NCI-H526 treated with DMSO at 0.1 percent for 48 hours (cell line): Measurements from ENCODE around the gene MERTK.
"Not testable (repeated sequence)": the region's sequence is repeated elsewhere in the genome, so short reads cannot be mapped to it uniquely, and the experiment has no call there.

Source experiments
- DNase-seq: peaks from one replicate; lab custom pipeline; 2025; lab: John Stamatoyannopoulos, UW

Gene MERTK

DNA sequence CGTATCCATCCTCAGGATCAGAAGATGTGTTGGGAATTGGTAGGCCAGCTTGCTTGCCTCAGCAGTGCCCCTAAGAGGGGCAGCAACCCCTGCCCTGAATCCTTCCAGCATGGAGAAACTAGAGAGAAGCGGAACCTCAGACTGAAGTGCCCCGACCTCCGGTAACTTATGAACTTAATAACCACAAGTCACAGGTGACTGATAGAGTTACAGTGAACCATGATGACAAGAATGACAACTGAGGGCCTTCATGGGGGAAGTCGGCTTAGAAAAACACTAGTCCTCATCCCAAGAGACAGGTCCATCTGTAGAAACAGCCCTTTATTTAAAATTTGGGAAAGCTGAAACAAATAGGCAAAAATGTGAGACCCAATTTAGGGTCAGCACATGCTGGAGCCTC is 114.1 kb downstream of the MERTK start:
- no peak for DNase-seq

DNA sequence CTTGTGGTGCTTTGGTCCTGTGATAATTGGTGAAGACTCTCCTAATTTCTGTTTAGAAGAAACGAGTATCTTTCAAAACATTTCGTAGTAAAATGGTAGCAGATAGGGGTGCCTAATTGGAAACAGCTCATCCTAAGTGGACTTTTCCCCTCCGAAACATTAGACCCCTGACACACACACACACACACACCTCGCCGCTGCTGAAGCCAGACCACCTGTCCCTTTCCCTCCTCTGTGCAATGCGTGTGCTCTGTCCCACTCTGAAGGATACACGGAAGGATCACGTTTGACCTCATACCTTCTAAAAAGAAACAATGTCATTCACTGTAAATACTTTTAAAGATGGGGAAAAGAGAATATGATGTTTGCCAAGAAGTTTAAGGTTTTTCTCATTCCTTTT is 120.4 kb downstream of the MERTK start:
- no peak for DNase-seq

DNA sequence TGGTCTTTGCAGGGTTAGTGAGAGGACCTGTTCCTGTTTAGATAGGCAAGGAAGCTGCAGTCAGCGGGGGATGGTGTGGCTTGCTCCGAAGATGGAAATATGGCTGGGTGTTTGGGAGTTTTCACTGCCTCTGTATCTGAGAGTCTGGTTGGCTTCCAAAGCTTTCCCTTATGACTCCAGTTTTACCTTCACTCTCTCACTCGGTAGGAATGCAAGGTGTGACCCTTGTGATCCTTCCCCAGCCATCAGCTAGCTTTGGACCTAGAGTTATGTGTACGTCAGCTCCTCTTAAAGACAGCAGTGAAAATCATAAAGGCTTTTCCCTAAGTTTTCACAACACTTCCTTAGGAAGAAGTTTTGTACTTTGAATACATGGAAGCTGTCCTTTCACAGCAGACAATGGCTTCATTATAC is 121.2 kb downstream of the MERTK start:
- DNase-seq, result no peak

DNA sequence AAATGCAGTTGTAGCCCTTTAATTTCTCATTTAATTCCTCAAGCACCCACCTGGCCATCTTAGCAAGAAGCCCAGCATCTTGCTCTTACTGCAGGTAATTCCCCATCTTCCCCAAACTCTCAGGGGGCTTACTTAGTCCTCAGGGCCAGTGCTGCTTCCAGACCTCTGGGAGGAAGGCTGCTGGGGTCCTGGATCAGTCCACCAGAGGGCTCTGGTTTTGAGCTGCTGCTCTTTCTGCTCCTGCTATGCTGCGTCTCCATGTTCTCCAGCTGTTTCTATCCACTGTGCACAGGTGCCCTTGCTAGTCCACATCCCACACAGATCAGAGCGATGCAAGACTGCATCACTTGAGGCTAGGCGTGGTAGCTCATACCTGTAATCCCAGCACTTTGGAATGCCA is 122.2 kb downstream of the MERTK start:
- DNase-seq, result no peak

DNA sequence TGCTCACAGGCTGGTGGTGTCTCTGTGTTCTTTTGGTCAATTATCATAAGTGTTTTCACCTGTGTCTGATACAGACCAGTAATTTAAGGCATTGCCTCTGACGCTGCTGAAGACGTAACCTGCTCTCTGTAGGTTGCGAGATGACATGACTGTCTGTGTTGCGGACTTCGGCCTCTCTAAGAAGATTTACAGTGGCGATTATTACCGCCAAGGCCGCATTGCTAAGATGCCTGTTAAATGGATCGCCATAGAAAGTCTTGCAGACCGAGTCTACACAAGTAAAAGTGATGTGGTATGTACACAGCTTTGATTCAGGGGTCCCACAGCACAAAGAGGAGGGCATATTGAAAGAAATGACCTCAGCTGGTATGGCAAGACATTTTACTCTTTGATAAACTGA is 122.9 kb downstream of the MERTK start:
- DNase-seq, result no peak

DNA sequence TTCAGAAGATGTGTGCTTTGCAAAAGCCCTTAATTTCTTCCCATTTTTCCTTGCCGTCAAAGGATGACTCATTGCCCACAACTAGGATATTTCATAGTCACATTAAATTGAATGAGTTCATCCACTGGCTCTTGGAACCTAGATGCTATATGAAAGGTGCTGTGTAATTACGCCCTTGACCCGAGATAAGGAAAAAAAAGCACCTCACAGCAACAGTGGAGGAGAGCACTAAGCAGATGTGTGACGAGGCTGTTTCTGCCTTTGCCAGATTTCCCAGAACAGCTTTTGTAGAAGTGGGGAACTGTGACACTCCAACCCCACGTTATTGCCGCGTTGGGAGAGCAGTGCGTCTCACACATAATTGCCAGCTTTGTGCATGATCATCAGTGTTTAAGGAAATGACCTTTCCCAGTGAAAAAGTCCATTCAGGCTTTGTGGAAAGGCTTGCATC is 123.4 kb downstream of the MERTK start:
- DNase-seq, result no peak

DNA sequence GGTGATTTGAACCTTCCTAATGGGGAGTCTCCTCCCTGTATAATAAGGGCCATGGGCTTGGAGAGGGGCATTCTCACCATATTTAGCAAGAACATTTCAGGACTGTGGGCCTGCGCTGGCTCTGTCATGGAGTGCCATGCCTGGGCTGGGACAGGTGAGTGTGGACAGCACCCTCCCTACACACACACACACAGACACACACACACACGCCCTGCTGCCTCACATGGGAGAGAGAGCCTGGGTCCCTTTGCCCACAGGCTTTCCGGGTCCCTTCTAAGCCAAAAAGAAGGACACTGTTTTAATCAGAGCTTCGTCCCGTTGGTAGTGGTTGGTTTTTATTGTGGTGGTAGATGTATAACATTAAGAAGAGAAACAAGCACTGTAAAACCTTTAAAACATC is 125.3 kb downstream of the MERTK start:
- no peak for DNase-seq

DNA sequence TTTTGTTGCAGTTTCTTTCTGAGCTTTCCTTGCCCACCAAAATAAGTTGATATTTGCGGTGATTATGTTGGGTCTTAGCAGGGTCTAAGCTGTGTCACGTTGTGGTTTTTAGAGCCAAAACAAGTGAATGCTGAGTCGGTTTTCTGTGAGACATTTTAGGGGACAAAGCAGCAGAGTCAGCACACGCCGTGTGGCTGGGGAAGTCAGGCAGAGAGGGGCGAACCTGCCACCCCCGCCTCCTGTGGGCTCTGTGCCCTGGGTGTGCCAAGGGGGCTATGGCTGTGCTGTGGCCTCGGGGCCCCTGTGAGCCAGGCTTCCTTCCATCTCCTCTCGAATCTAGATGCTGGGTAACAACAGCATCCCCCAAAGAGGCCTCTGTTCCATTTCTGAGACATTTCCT is 125.8 kb downstream of the MERTK start:
- no peak for DNase-seq

DNA sequence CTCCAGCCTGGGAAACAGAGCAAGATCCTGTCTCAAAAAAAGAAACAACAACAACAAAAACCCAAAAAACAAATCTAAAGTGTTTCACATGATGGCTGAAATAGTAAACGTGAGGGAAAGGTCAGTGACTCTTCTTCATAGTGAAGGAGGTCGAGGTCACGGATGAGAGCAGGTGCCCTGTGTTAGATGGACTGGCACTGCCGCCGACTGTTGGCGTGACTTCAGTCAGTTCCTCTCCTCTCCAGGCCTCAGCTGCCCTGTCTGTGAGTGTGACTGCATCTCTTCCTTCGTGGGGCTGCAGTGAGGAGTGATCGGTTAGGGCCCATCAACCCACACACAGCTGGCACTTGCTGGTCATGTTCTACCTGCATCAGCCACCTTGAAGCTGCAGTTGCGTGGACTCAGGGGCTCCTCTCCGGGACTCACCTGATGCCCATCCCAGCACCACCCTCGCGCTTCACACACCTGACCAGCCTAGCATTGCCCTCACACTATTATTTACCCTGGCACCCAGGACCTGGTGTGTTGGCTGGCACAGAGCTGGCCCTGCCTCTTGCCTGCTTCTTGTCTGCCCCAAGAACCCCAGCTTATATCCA is 126.6 kb downstream of the MERTK start:
- no peak for DNase-seq

DNA sequence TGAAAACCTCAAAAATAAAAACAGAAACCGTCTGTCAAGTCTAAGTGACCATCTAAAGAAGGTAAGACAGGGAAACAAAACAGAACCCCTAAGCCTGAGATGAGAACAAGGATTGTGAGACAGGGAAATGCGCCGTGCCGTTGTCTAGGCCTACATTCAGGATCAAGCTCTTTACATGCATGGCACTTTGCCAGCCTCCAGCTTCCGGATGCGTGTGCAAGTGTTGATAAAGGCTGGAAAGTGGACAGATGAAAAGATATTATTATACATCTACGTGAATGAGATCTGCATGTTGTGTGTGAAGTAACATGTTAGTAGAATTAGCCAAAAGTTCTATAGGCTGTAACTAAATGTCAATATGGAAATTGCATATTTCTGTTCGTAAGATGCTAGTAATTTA is 128.1 kb downstream of the MERTK start:
- DNase-seq, result no peak

DNA sequence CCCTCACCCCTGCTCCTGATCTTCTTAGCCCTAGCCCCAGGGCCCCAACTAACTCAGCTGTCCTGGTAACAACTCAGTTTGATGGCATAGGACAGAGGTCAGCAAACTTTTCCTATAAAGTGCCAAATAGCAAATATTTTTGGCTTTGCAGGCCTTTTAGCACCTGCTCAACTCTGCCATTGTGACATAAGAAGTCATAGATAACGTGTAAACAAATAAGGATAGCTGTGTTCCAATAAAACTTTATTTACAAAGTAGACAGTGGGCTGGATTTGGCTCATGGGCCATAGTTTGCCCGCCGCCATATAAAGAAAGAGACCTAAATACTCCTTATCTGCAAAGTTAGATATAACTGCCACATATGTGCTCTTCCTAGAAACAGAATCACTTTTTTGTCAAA is 129.4 kb downstream of the MERTK start:
- DNase-seq, result no peak

DNA sequence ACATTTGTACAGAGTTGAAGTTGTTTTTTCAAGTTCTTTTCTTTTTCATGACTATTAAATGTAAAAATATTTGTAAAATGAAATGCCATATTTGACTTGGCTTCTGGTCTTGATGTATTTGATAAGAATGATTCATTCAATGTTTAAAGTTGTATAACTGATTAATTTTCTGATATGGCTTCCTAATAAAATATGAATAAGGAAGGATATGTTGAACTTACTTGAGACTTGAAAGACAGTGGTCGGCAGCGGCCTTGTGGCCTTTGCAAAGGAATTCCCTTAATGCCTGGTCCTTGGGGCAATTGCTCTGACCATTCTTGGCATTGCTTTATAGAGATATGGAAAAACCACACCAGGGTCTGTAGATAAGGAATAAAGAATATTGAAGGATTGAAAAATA is 130.8 kb downstream of the MERTK start:
- no peak for DNase-seq

DNA sequence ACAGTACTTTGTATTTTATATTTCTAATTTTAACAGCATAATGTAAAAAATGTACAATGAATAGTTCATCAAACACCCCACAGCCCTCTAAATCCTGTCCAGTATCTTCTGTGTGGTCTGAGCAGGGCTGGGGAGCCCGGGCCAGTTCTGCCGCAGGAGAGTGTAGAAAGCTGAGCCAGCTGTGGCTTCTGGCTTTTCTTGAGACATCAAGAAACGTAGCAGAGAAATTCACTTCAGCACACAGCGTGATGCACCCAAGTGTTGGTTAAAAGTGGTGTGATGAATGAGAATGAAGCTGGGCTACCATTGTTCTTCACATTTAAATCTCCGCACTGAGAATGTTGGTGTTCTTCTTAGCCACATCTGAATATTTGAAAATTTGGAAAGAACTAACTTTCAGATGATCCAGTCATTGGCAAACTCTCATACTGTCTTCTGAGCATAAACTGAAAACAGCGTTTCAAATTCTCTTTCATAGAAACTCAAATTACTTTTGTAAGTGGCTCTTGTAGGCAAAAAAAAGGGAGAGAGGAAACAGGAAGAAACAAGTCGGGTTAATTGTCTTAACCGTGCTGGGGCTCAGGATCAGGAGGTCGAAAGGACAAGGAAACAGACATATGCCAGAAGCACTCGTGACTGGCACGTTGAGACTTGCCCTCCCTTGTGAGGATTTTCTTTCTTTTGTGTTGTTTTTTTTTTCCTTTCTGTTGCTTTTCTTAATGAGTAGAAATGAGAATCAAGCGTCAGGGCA is 133.2 kb downstream of the MERTK start:
- no peak for DNase-seq

DNA sequence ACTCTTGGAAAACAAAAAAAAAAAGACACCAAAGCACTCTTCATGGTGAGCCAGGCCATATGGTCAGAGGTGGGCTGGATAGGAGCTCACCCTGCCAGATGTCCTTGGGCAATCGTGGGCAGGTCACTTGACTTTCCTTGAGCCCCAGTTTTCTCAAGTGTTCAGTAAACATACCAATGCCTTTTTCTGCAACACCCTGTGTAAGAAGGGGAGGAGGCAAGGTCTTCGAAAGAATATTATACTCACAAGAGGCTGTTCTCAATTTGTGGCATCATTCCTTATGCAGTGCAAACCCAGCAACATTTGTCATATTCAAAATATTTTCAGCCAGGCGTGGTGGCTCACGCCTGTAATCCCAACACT is 133.8 kb downstream of the MERTK start:
- DNase-seq, result no peak

DNA sequence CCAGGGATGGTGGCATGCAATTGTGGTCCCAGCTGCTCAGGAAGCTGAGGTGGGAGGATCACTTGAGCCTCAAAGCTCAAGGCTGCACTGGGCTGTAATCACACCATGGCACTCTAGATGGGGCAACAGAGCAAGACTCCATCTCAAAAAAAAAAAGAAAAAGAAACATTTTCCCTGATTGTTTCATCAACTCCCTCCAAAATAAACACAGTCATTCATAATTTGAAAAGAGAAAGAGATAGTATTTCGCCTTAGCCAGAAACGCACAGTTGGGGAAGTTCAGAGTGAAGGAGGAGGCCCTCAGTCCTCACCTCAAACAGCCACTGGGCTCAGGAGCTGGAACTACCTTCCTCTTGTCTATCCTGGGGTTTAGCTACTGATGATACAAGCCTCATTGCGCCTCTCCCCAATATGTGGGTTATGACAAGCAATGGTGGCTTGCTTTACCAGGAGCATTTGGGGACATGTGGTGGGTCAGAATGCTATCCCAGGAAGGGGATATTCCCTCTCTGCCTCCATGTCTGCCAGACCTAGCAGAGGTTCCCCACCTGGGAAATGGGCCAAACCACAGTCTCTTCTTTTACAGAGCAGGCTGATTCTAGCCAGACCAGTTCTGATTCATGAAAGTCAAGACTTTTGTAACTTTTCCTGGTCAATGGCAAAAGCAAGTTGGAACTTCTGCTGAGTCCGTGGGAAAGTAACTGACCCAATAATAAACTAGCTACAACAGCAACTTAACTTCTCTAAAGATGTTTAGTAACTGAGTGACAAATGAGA is 134.5 kb downstream of the MERTK start:
- no peak for DNase-seq

DNA sequence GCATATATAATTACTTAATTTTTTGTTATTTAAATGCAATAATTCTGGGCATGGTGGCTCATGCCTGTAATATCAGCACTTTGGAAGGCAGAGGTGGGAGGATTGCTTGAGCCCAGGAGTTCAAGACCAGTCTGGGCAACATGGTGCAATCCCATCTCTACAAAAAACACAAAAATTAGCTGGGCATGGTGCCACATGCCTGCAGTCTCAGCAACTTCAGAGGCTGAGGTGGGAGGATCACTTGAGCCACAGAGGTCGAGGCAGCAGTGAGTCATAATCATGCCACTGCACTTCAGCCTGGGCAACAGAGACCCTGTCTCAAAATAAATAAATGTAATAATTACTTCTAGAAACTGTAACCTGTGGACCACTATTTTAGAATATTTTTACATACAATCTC is 135.2 kb downstream of the MERTK start:
- DNase-seq, result no peak

DNA sequence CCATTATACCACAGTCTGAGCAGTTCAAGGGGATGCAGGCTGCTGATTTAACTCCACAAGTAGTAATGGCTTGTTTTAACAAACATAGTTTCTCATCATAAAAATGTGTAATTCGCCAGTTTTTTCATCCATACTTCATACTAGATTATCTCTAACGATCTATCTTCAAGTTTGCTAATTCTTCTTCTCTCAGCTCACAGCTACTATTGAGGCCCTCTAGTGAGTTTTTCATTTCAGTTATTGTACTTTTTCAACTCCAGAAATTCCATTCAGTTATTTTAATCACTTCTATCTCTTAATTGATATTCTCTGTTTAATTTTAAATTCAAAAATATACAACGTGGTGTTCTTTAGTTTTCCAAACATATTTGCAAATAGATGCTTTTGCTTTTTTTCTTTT is 136.5 kb downstream of the MERTK start:
- DNase-seq, result no peak

DNA sequence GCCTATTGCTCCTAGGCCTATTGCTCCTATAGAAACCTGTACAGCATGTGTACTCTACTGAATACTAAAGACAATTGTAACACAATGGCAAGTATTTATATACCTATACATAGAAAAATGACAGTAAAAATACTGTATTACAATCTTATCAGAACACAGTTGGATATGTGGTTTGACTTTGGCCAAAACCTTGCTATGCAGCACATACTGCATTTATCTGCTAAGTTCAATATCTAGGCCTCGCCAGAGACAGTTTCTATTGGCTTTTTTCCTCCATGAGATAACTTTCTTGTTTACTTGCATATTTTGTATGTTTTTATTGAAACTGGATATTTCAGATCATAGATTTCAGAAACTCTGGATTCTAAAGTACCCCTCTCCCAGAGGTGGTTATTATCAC is 137.4 kb downstream of the MERTK start:
- no peak for DNase-seq

DNA sequence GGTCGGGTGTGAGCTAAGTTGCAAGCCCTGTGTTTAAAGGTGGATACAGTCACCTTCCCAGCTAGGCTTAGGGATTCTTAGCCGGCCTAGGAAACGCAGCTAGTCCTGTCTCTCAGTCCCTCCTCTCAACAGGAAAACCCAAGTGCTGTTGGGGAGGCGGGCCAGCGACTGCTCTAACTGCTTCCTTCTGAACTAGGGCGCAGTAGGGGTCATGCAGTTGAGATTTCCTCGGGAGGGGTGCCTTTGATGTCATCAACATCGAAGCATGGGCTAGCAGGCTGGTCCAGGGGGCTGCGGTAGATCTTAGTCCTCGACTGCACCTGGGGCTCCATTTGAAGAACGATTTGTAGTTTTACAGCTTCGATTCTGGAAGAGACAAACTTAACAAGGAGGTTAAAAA is 141.1 kb downstream of the MERTK start:
- not testable (repeated sequence) for DNase-seq

DNA sequence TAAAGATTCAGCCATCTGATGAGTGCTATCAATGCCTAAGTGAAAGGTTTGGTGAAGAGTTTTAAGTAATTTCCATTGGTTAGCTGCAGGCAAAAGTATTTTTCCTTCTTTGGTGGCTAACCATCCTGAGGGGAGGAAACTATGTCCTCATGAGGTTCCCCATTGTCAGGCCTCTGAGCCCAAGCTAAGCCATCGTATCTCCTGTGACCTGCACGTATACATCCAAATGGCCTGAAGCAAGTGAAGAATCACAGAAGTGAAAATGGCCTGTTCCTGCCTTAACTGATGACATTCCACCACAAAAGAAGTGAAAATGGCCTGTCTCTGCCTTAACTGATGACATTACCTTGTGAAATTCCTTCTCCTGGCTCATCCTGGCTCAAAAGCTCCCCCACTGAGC is 141.7 kb downstream of the MERTK start:
- not testable (repeated sequence) for DNase-seq

DNA sequence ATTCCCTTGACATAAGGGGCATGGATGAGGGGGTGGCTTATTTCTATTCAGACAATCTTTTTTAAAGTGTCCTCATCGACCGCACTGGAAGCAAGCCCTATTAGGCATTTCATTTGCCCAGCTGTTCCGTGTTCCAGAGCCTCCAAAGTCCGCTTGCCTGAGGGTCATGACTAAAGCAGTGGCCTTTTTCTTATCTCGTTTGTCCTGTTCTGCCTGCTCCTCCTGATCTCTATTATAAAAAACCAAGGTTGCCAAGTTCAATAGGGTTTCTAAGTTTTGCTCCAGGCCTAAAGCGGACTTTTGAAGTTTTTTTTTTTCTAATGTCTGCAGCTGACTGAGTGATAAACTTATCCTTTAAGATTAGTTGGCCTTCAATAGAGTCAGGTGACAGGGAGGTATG is 143.1 kb downstream of the MERTK start:
- DNase-seq, result not testable (repeated sequence)

DNA sequence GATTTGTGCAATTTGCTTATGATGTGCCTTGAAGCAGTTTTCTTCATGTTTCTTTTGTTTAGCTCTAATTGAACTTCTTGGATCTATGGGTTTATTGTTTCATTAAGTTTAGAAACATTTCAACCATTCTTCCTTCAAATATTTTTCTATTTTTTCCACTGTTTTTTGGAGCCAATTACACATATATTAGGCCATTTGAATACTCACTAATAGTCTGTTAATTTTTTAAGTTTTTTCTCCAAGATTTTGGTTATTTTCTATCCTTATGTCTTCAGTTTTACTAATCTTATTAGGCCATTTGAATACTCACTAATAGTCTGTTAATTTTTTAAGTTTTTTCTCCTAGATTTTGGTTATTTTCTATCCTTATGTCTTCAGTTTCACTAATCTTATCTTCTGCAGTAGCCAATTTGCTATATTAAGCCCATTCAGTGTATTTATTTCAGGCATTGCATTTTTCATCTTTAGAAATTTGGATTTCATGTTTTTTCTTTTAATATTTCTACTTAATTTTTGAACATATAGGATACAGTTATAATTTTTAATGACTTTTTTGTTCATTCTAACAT is 147.1 kb downstream of the MERTK start:
- DNase-seq, result no peak

DNA sequence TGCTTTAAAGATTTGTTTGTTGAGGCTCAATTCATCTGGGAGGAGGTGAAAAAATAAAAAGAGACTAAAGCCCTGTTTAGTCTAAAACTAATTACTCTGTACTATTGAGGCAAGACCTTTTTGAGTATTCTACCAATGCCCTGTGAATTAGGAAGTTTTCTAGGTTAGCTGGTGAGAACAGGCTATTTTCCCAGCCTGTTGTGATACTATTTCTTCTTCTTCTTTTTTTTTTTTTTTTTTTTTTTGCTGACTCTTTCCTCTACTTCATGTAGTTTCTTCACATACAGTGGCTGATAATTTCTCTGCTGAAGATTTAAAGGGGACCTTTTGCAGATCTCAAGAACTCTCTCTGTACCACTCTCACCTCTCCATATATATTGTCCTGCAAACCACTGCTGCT is 147.8 kb downstream of the MERTK start:
- DNase-seq, result no peak
